Measurements from ENCODE around the gene USP53. TPM values are rescaled to one million over a fixed set of nuclear protein-coding genes. Genes with fewer than 3 reads are reported as not detected.

Gene USP53
- total and polyA plus RNA-seq, 9 of the 15 experiments (the other 6 are each of a cell fraction or from before 2014, with no cell fraction given) = 2.9 to 9.6 (median 8.3) TPM

- TF ChIP-seq CTCF (IDR thresholded peaks at IDR 0.05 in 2 of 3, conservative IDR thresholded peaks at IDR 0.05 in 1 of 3; ENCODE audit: insufficient read depth in 2 of 3, low read depth in 1 of 3, low read length in 3 of 3) = peak; percentile 27 to 63 (median 44); a peak in 5 of 6 replicates
Observed at GRCh38 chr4:119314356-119314755, 101.8 kb downstream of the USP53 start (continued).

- Histone ChIP-seq H3K27ac (ENCODE audit: extremely low read depth, low read depth, low read length) (no peak overlapping the region), H3K79me2 (ENCODE audit: control insufficient read depth, insufficient read depth, low read length) (no peaks in the 10 kb centered on the region), H3K36me3 (ENCODE audit: control insufficient read depth, insufficient read depth, low read length) (no peaks in the 10 kb centered on the region), H3K9me1 (ENCODE audit: control insufficient read depth, insufficient read depth, low read length) (no peaks in the 10 kb centered on the region), H2AFZ (ENCODE audit: low read depth, low read length) (no peak overlapping the region), H3K4me3 (no peak overlapping the region), H3K9me3 (replicated peaks; ENCODE audit: control insufficient read depth, insufficient read depth, low read depth, low read length) (no peaks in the 10 kb centered on the region), H3K4me1 (replicated peaks in 1 of 2; ENCODE audit: control insufficient read depth in 2 of 2, insufficient read depth in 2 of 2, low read length in 2 of 2) (no peaks in the 10 kb centered on the region), H4K20me1 (replicated peaks; ENCODE audit: control insufficient read depth, insufficient read depth, low read length) (no peaks in the 10 kb centered on the region), H3K9ac (ENCODE audit: insufficient read depth in 1 of 2, low read depth in 2 of 2, low read length in 2 of 2) (no peak overlapping the region), H3K4me2 (ENCODE audit: insufficient read depth, low read length) (no peak overlapping the region), H3K27me3 (ENCODE audit: control insufficient read depth in 2 of 2, insufficient read depth in 2 of 2, low read length in 2 of 2) (peaks cover 0 to 5% of the 10 kb centered on the region in 2 experiments; a peak in 1 of 5 replicates)
- POLR2A ChIA-PET = no interaction called here
- CTCF ChIA-PET (ENCODE audit: low intra/inter-chr PET ratio) = no interaction called here
- WGBS (ENCODE audit: insufficient coverage, low coverage, missing lambda C conversion rate) = 0% methylated on average over 2 of the region's 2 CpGs
- no peak for DNase-seq (ENCODE audit: extremely low read depth in 1 of 4, low spot score in 3 of 4)
- no peak for FAIRE-seq
- in situ Hi-C loops (cut with MboI) = loop anchor here (10.0 kb wide), 1 partner anchor 740 kb away; no protein-coding TSS in a partner anchor
- no peak for ATAC-seq
- intact Hi-C loops (cut with micrococcal nuclease) = loop anchor here (2.0 kb wide), 2 partner anchors 312 to 736 kb away; no protein-coding TSS in a partner anchor
- no TSS peak for BruUV-seq (replicated peaks)
- TF ChIP-seq CTCFL (IDR thresholded peaks at IDR 0.05; ENCODE audit: borderline replicate concordance, insufficient read depth, low read depth, low read length, poor library complexity, severe bottlenecking) = no peak
- TF ChIP-seq GTF2E2 (tag; IDR thresholded peaks at IDR 0.05) = no peak
- no peak for TF ChIP-seq MEIS2 (IDR thresholded peaks at IDR 0.05; ENCODE audit: partially characterized antibody)
- TF ChIP-seq ZC3H8 (IDR thresholded peaks at IDR 0.05) = no peak
- TF ChIP-seq ZBTB33 (CRISPR knock-in tag; IDR thresholded peaks at IDR 0.05) = no peak
- no peak for TF ChIP-seq ESRRA (IDR thresholded peaks at IDR 0.05; ENCODE audit: borderline replicate concordance, low read depth)
- TF ChIP-seq RBM39 (optimal IDR thresholded peaks at IDR 0.05; ENCODE audit: low read depth, low read length) = no peak
- no peak for TF ChIP-seq MNT (conservative IDR thresholded peaks at IDR 0.05)
- TF ChIP-seq ARID3B (CRISPR knock-in tag; IDR thresholded peaks at IDR 0.05; ENCODE audit: borderline replicate concordance) = no peak
- no peak for TF ChIP-seq MTA2 (IDR thresholded peaks at IDR 0.05; ENCODE audit: low read depth)
Observed at GRCh38 chr4:119315036-119315435, 102.5 kb downstream of the USP53 start.
